GM12801 (cell line): ENCODE measurements around the gene OTOP3.

Experiments used
- TF ChIP-seq, protein P1 (sequence below): IDR thresholded peaks from one replicate; pipeline ENCODE4 v1.5.1; 2011; ENCODE audit warnings: control low read depth; ENCODE audit not compliant: insufficient read length; ENCODE audit errors: extremely low read depth

The OTOP3 gene

DNA sequence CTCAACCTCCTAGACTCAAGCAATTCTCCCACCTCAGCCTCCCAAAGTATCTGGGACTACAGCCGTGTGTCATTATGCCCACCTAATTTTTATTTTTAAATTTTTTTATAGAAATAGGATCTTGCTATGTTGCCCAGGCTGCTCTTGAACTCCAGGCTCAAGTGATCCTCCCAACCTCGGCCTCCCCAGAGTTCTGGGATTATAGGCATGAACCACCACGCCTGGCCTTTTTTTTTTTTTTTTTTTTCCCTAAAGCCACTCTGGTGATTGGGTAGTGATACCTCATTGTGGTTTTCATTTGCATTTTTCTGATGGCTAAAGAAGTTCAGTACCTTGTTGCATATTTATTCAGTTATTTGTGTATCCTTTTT, 50.5 kb downstream of the OTOP3 start:
- TF ChIP-seq, protein P1, sequence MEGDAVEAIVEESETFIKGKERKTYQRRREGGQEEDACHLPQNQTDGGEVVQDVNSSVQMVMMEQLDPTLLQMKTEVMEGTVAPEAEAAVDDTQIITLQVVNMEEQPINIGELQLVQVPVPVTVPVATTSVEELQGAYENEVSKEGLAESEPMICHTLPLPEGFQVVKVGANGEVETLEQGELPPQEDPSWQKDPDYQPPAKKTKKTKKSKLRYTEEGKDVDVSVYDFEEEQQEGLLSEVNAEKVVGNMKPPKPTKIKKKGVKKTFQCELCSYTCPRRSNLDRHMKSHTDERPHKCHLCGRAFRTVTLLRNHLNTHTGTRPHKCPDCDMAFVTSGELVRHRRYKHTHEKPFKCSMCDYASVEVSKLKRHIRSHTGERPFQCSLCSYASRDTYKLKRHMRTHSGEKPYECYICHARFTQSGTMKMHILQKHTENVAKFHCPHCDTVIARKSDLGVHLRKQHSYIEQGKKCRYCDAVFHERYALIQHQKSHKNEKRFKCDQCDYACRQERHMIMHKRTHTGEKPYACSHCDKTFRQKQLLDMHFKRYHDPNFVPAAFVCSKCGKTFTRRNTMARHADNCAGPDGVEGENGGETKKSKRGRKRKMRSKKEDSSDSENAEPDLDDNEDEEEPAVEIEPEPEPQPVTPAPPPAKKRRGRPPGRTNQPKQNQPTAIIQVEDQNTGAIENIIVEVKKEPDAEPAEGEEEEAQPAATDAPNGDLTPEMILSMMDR = no peak

DNA sequence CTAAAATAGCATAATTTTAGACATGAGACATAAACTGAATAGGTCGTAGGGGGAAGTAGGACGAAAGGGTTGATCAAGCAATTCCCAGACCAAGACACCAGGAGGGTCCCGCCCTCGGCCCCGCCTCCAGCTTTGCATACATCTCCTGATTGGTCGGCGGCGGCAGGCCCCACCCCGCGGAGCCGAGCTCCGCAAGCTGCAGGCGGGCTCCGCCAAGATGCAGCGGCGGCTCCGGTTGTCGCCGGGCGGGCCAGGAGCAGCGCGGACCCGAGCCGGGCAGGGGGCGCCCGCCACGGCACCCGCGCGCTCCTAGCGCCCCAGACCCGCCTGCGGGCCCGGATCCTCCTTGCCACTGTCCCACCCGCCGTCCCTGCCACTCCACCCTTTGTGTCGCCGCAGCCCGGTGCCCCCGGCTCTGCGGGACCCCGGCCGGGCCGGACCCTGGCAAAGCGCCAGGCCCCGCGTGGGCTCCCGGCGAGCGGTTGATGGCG, 51.8 kb downstream of the OTOP3 start, which contains the start of gene CDR2L:
TSS of gene CDR2L (plus strand) at position 215 of the 491 bp plus-strand sequence. CDS start 412 bp downstream, outside the sequence.
- TF ChIP-seq, protein P1 = no peak

DNA sequence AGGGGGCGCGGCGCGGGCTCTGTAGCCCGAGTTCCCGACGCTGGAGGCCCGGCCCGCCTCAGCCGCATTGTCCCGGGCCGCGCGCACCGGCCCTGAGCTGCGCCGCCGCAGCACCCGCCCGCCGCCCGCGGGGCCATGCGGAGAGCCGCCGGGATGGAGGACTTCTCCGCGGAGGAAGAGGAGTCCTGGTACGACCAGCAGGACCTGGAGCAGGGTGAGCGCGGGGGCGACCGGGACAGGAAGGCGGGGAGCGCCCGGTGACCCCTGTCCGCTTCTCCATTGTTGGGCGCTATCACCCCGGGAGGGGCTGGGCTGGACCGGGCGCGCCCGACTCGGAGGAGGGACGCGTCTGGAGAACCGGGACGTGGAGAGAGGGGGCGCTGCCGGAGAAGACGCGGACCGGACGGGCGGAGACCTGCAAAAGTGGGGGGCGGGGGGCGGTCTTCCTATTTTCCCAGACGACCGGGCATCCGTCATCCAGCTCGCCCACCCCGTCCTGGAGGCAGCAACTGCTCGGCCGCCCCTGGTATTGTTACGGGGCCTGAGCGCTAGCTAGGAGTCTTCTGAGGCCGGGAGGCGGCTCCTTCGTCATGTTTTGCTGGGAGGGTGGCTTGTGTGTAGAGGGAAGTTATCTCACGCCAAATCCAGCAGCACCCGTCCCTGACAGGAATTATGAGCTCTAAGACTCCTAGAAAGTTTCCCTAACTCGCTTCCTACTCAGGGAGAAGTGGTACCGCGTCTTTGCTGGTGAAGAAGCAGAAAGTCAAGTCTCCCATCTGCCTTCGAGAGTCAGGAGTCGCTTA, 52.4 kb downstream of the OTOP3 start:
- TF ChIP-seq, protein P1 = no peak

DNA sequence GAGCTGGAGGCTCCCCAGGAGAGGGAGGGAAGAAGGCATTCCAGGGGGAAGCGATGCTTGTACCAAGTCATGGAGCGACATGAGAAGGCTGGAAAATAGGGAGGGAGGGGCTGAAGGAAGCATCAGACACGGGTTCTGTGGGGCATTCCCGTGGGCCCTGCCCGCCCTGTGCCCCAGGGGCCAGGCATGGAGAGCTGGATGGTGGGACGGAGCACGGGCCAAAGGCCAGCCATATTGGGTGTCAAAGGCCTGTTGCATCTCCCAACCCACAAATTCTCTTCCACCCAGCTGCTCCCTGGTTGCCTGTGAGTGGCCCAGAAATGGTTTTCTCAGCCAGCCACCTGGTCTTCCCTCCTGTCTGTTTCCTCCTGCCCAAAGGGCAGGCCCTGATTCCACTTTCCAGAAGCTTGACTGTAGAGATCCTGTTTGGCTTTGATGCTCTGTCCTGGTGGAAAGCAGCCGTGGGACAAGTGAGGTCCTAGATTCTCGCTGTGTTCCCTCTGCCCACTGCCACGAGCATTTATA, 54.9 kb downstream of the OTOP3 start:
- TF ChIP-seq, protein P1 = no peak

DNA sequence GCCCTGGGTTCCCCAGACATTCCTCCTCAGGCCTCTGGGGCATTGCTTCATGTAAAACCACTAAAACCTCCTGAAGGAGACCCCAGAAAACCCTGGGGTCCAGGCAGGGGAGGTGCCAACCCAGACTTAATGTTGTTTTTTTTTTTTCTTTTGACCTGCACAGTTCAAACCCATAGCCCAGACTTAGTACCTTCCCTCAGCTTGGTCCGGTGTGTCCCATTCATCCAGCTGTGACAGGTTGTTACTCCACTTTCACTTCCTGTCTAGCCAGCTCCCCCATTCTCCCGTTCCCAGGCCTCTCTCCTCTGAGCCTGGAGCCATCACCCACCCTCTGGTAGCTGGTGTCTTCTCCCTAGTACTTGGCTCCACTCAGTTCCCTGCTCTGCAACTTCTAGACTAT, 56.5 kb downstream of the OTOP3 start:
- TF ChIP-seq, protein P1 = no peak

DNA sequence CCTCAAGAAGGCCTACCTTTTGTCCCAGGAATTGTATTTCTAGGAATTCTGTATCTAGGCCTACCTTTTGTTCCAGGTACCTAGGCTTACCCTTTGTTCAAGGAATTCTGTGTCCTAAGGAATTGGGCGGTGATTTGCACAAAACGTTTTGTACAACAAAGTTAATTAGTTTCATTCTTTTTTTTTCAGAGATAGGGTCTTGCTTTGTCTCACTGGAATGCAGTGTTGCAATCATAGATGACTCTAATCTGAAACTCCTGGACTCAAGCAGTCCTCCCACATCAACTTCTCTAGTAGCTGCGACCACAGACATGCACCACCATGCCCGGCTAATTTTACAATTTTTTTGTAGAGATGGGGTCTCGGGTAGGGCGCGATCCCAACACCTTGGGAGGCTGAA, 58.7 kb downstream of the OTOP3 start:
- TF ChIP-seq, protein P1 = no peak

DNA sequence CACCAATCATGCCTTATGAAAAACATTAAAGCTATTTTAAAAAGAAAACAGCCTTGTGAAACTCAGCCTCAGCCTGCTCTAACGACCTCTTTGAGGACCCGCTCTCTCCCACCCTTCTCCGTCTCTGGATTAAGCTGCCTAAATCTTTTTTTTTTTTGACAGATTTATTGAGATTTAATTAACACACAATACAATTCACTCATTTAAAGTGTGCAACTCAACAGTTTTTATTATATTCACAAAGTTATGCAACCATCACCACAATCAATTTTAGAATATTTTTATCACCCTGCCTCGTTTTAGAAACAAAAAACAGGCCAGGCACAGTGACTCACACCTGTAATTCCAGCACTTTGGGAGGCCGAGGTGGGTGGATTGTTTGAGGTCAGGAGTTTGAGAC, 60.1 kb downstream of the OTOP3 start:
- TF ChIP-seq, protein P1 = no peak
